ENCODE data around the gene ALDH3A1.

GRCh38 chr17:19750835-19751234, 2.7 kb upstream of the ALDH3A1 start:
- TF ChIP-seq CTCF (conservative IDR thresholded peaks at IDR 0.05; ENCODE audit: low read depth, low read length) = no peak
- TF ChIP-seq EZH2 (IDR thresholded peaks at IDR 0.05; ENCODE audit: borderline replicate concordance, low read depth, low read length, poor library complexity, severe bottlenecking) = no peak

All from A673 (cell line).